Peyer's patch (tissue), 4 donors: ENCODE results near the gene PCNX2.

ENCODE experiments used
- POLR2A ChIP-seq, 2 donors: fragments of 450-650 bp; IDR thresholded peaks; one replicate each; pipeline ENCODE4 v1.5.1; 2017; ENCODE audit warnings: antibody characterized with exemption in 2 of 2, mild to moderate bottlenecking in 2 of 2, moderate library complexity in 2 of 2
- TF ChIP-seq, protein P1 (sequence below), 6 experiments: fragments of 450-650 bp in 4 of 6; fragments of 200-600 bp in 2 of 6; sonication (generic) in 1 of 6; IDR thresholded peaks; one replicate each; pipeline ENCODE4 v1.5.1; 2017 to 2019; ENCODE audit warnings: antibody characterized with exemption in 6 of 6, mild to moderate bottlenecking in 3 of 6, moderate library complexity in 1 of 6

GRCh38 chr1:233188061-233188460, 107.5 kb downstream of the PCNX2 start:
- TF ChIP-seq, protein P1, sequence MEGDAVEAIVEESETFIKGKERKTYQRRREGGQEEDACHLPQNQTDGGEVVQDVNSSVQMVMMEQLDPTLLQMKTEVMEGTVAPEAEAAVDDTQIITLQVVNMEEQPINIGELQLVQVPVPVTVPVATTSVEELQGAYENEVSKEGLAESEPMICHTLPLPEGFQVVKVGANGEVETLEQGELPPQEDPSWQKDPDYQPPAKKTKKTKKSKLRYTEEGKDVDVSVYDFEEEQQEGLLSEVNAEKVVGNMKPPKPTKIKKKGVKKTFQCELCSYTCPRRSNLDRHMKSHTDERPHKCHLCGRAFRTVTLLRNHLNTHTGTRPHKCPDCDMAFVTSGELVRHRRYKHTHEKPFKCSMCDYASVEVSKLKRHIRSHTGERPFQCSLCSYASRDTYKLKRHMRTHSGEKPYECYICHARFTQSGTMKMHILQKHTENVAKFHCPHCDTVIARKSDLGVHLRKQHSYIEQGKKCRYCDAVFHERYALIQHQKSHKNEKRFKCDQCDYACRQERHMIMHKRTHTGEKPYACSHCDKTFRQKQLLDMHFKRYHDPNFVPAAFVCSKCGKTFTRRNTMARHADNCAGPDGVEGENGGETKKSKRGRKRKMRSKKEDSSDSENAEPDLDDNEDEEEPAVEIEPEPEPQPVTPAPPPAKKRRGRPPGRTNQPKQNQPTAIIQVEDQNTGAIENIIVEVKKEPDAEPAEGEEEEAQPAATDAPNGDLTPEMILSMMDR (IDR thresholded peaks at IDR 0.05) = no peak
- no peak for TF ChIP-seq POLR2A (IDR thresholded peaks at IDR 0.05)
